Measurements from ENCODE around the gene FAM210A.
A peak's percentile ranks its signal among the peaks of the same experiment; 100 is the strongest.
"Not testable (repeated sequence)": the region's sequence is repeated elsewhere in the genome, so short reads cannot be mapped to it uniquely, and the experiment has no call there.

FAM210A gene

DNA sequence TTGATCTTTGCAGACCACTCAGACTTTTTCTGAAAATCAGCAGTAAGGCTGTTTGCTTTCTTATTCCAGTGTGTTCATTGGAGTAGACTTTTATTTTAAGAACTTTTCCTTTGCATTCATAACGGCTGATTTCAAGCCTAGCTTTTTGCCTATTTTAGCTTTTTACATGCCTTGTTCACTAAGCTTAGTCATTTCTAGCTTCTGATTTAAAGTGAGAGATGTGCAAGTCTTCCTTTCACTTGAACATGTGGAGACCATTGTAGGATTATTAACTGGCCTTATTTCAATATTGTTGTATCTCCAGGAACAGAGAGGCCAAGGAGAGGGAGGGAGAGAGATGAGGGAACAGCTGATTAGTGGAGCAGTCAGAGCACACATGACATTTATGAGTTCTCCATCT, 32.3 kb upstream of the FAM210A start:
- no peaks in the 10 kb centered on the region for H3K27me3 ChIP-seq (ENCODE audit: insufficient read depth, low read length)
- no peaks in the 10 kb centered on the region for H3K79me2 ChIP-seq (ENCODE audit: control insufficient read depth, insufficient read depth, low read length, poor library complexity)
- no peaks in the 10 kb centered on the region for H3K4me1 ChIP-seq (ENCODE audit: control insufficient read depth in 1 of 2, insufficient read depth in 2 of 2, low read length in 2 of 2)
- no peak overlapping the region for H3K4me2 ChIP-seq (ENCODE audit: low read length)
- no peak overlapping the region for H2AFZ ChIP-seq (ENCODE audit: insufficient read depth, low read length, poor library complexity)
- peaks cover 8 to 20% of the 10 kb centered on the region in 2 experiments for H3K36me3 ChIP-seq (ENCODE audit: control insufficient read depth in 1 of 2, insufficient read depth in 2 of 2, low read length in 2 of 2)
- no peak overlapping the region for H3K18ac ChIP-seq (ENCODE audit: low read length)
- no peak overlapping the region for H3K9ac ChIP-seq (ENCODE audit: low read length)
- no peak overlapping the region for H3K4me3 ChIP-seq (ENCODE audit: low read depth, low read length)
- H2AK5ac ChIP-seq (ENCODE audit: low read length): no peak overlapping the region
- no peaks in the 10 kb centered on the region for H3K79me1 ChIP-seq (ENCODE audit: low read length)
- H3K9me3 ChIP-seq (ENCODE audit: insufficient read depth, low read depth, low read length): peaks cover 3% of the 10 kb centered on the region
- no peak overlapping the region for H2BK12ac ChIP-seq (ENCODE audit: low read length)
- H3K4ac ChIP-seq (ENCODE audit: low read depth, low read length): no peak overlapping the region
- no peak for DNase-seq
- no peak overlapping the region for H2BK5ac ChIP-seq (ENCODE audit: low read depth, low read length, poor library complexity)
- no peak overlapping the region for H2BK120ac ChIP-seq (ENCODE audit: insufficient read depth, low read length, poor library complexity)
- H4K91ac ChIP-seq (ENCODE audit: low read depth, low read length): no peak overlapping the region
- no peak overlapping the region for H4K12ac ChIP-seq (ENCODE audit: low read depth, low read length)
- H3K27ac ChIP-seq (ENCODE audit: low read depth, low read length): no peak overlapping the region
- H4K8ac ChIP-seq (ENCODE audit: low read depth, low read length): no peak overlapping the region
- WGBS (ENCODE audit: extremely low coverage, insufficient coverage, insufficient read length): no CpG with 5 or more reads among the region's 1 CpG
- H3K23ac ChIP-seq (ENCODE audit: low read length): no peak overlapping the region
- no peak overlapping the region for H3K14ac ChIP-seq (ENCODE audit: low read length)

DNA sequence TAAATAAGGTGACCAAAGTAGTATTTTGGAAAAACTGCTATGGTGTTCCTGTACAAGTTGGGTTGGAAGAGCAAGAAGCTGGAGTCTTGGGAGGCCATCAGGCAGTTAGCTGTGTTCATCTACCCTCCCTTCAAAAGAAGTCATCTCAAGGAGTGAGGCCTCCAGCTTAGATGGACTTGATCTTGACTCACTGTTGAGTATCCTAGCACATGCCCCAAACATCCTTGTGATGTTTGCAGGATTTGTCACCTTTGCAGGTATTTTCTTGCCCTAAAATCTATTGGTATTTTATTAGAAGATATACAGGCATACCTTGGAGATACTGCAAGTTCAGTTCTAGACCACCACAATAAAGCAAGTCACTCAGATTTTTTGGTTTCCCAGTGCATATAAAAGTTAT, 30.3 kb upstream of the FAM210A start:
- H4K12ac ChIP-seq (ENCODE audit: low read depth, low read length): no peak overlapping the region
- peaks cover 12 to 17% of the 10 kb centered on the region in 2 experiments for H3K36me3 ChIP-seq (ENCODE audit: control insufficient read depth in 1 of 2, insufficient read depth in 2 of 2, low read length in 2 of 2)
- H3K18ac ChIP-seq (ENCODE audit: low read length): no peak overlapping the region
- H4K8ac ChIP-seq (ENCODE audit: low read depth, low read length): no peak overlapping the region
- H2BK120ac ChIP-seq (ENCODE audit: insufficient read depth, low read length, poor library complexity): no peak overlapping the region
- H3K23ac ChIP-seq (ENCODE audit: low read length): no peak overlapping the region
- H2AK5ac ChIP-seq (ENCODE audit: low read length): no peak overlapping the region
- H3K9me3 ChIP-seq (ENCODE audit: insufficient read depth, low read depth, low read length): no peaks in the 10 kb centered on the region
- H3K9ac ChIP-seq (ENCODE audit: low read length): no peak overlapping the region
- H3K79me1 ChIP-seq (ENCODE audit: low read length): no peaks in the 10 kb centered on the region
- no peak overlapping the region for H3K4ac ChIP-seq (ENCODE audit: low read depth, low read length)
- H2BK5ac ChIP-seq (ENCODE audit: low read depth, low read length, poor library complexity): no peak overlapping the region
- H4K91ac ChIP-seq (ENCODE audit: low read depth, low read length): no peak overlapping the region
- no peaks in the 10 kb centered on the region for H3K27me3 ChIP-seq (ENCODE audit: insufficient read depth, low read length)
- peak in 1 of 2 donors; percentile 16 for DNase-seq
- H2BK12ac ChIP-seq (ENCODE audit: low read length): no peak overlapping the region
- no peaks in the 10 kb centered on the region for H3K4me1 ChIP-seq (ENCODE audit: control insufficient read depth in 1 of 2, insufficient read depth in 2 of 2, low read length in 2 of 2)
- H3K4me3 ChIP-seq (ENCODE audit: low read depth, low read length): no peak overlapping the region
- no peak overlapping the region for H2AFZ ChIP-seq (ENCODE audit: insufficient read depth, low read length, poor library complexity)
- H3K27ac ChIP-seq (ENCODE audit: low read depth, low read length): no peak overlapping the region
- no peaks in the 10 kb centered on the region for H3K79me2 ChIP-seq (ENCODE audit: control insufficient read depth, insufficient read depth, low read length, poor library complexity)
- no peak overlapping the region for H3K14ac ChIP-seq (ENCODE audit: low read length)
- no peak overlapping the region for H3K4me2 ChIP-seq (ENCODE audit: low read length)

DNA sequence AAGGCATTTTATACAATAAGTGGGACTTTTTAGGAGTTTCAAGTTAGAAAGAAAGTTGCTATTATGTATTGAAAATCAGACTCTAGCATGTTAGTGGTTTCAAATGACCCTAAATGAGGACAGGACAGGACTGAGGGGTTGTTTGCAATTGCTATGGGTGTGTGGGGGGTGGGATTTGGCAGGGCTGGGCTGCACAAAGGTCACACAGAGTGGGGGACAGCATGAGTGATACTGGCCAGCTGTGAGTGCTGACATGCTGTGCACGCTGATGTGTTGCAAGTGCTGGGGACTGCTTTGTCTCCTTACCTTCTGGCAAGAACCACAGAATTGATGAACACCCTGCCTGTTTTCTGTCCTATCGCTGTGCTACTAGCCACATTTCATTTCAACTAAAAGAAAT, 29.9 kb upstream of the FAM210A start:
- Histone ChIP-seq H4K8ac (ENCODE audit: low read depth, low read length) (no peak overlapping the region), H3K14ac (ENCODE audit: low read length) (no peak overlapping the region), H3K4me1 (ENCODE audit: control insufficient read depth in 1 of 2, insufficient read depth in 2 of 2, low read length in 2 of 2) (no peaks in the 10 kb centered on the region), H3K27me3 (ENCODE audit: insufficient read depth, low read length) (no peaks in the 10 kb centered on the region), H3K79me1 (ENCODE audit: low read length) (no peaks in the 10 kb centered on the region), H3K79me2 (ENCODE audit: control insufficient read depth, insufficient read depth, low read length, poor library complexity) (no peaks in the 10 kb centered on the region), H3K36me3 (ENCODE audit: control insufficient read depth in 1 of 2, insufficient read depth in 2 of 2, low read length in 2 of 2) (peaks cover 12 to 17% of the 10 kb centered on the region in 2 experiments), H4K91ac (ENCODE audit: low read depth, low read length) (no peak overlapping the region), H2BK5ac (ENCODE audit: low read depth, low read length, poor library complexity) (no peak overlapping the region), H3K18ac (ENCODE audit: low read length) (no peak overlapping the region), H3K9ac (ENCODE audit: low read length) (no peak overlapping the region), H3K27ac (ENCODE audit: low read depth, low read length) (no peak overlapping the region), H3K4ac (ENCODE audit: low read depth, low read length) (no peak overlapping the region), H3K9me3 (ENCODE audit: insufficient read depth, low read depth, low read length) (no peaks in the 10 kb centered on the region), H4K12ac (ENCODE audit: low read depth, low read length) (no peak overlapping the region), H3K4me2 (ENCODE audit: low read length) (no peak overlapping the region), H3K23ac (ENCODE audit: low read length) (no peak overlapping the region), H3K4me3 (ENCODE audit: low read depth, low read length) (no peak overlapping the region), H2BK12ac (ENCODE audit: low read length) (no peak overlapping the region), H2AK5ac (ENCODE audit: low read length) (no peak overlapping the region), H2BK120ac (ENCODE audit: insufficient read depth, low read length, poor library complexity) (no peak overlapping the region), H2AFZ (ENCODE audit: insufficient read depth, low read length, poor library complexity) (no peak overlapping the region)
- DNase-seq: no peak
- WGBS (ENCODE audit: extremely low coverage, insufficient coverage, insufficient read length): no CpG with 5 or more reads among the region's 2 CpGs

GRCh38 chr18:13751599-13751998, 25.2 kb upstream of the FAM210A start:
- H2BK120ac ChIP-seq (ENCODE audit: insufficient read depth, low read length, poor library complexity); H3K23ac ChIP-seq (ENCODE audit: low read length); H3K4ac ChIP-seq (ENCODE audit: low read depth, low read length): not testable (repeated sequence)

More at GRCh38 chr18:13751599-13751998, 25.2 kb upstream of the FAM210A start:
- not testable (repeated sequence) for H2AFZ ChIP-seq (ENCODE audit: insufficient read depth, low read length, poor library complexity); H3K4me1 ChIP-seq (ENCODE audit: control insufficient read depth in 1 of 2, insufficient read depth in 2 of 2, low read length in 2 of 2); H3K27ac ChIP-seq (ENCODE audit: low read depth, low read length); H4K91ac ChIP-seq (ENCODE audit: low read depth, low read length); H3K18ac ChIP-seq (ENCODE audit: low read length); H3K27me3 ChIP-seq (ENCODE audit: insufficient read depth, low read length); H2AK5ac ChIP-seq (ENCODE audit: low read length); H4K12ac ChIP-seq (ENCODE audit: low read depth, low read length); H3K79me1 ChIP-seq (ENCODE audit: low read length); DNase-seq; H4K8ac ChIP-seq (ENCODE audit: low read depth, low read length); H3K79me2 ChIP-seq (ENCODE audit: control insufficient read depth, insufficient read depth, low read length, poor library complexity); H3K9me3 ChIP-seq (ENCODE audit: insufficient read depth, low read depth, low read length); H3K4me3 ChIP-seq (ENCODE audit: low read depth, low read length); H3K14ac ChIP-seq (ENCODE audit: low read length); H2BK5ac ChIP-seq (ENCODE audit: low read depth, low read length, poor library complexity); H2BK12ac ChIP-seq (ENCODE audit: low read length); H3K9ac ChIP-seq (ENCODE audit: low read length); H3K4me2 ChIP-seq (ENCODE audit: low read length)
- peaks cover 26 to 27% of the 10 kb centered on the region in 2 experiments for H3K36me3 ChIP-seq (ENCODE audit: control insufficient read depth in 1 of 2, insufficient read depth in 2 of 2, low read length in 2 of 2)
- no CpG with 5 or more reads among the region's 3 CpGs for WGBS (ENCODE audit: extremely low coverage, insufficient coverage, insufficient read length)
